Endodermal cell (in vitro differentiated cells): ENCODE measurements around the gene BRWD1. TPM values are rescaled to one million over a fixed set of nuclear protein-coding genes. Genes with fewer than 3 reads are reported as not detected.

Experiments used
- DNase-seq: peaks from one replicate; pipeline ENCODE4 v3.0.0-alpha.2; 2017
- H3K27ac ChIP-seq: 2 replicates; pipeline ENCODE4 v1.5.1; 2013; ENCODE audit warnings: mild to moderate bottlenecking, low read depth, low read length, moderate library complexity
- H3K27me3 ChIP-seq: 2 replicates; pipeline ENCODE4 v1.6.1; 2013; ENCODE audit warnings: mild to moderate bottlenecking, low read length, moderate library complexity; ENCODE audit not compliant: insufficient read depth, control insufficient read depth, poor library complexity, severe bottlenecking
- H3K36me3 ChIP-seq: 2 replicates; pipeline ENCODE4 v1.7.0; 2013; ENCODE audit warnings: mild to moderate bottlenecking, low read length, moderate library complexity; ENCODE audit not compliant: control insufficient read depth, insufficient read depth
- H3K4me1 ChIP-seq: one replicate; pipeline ENCODE4 v1.7.0; 2013; ENCODE audit warnings: low read length; ENCODE audit not compliant: control insufficient read depth, insufficient read depth
- H3K4me3 ChIP-seq: 2 replicates; pipeline ENCODE4 v1.5.1; 2013; ENCODE audit warnings: mild to moderate bottlenecking, low read length, moderate library complexity
- H3K9ac ChIP-seq: 2 replicates; pipeline ENCODE4 v1.6.1; 2013; ENCODE audit warnings: mild to moderate bottlenecking, low read length, moderate library complexity; ENCODE audit not compliant: poor library complexity, severe bottlenecking; ENCODE audit errors: extremely low read depth
- H3K9me3 ChIP-seq: 2 replicates; pipeline ENCODE4 v1.6.1; 2013; ENCODE audit warnings: mild to moderate bottlenecking, low read length, moderate library complexity; ENCODE audit not compliant: control insufficient read depth
- H3K27ac Mint-ChIP-seq: 2 replicates; pipeline ENCODE4 v1.8.0; 2020; ENCODE audit warnings: mixed read lengths
- H3K27me3 Mint-ChIP-seq: 2 replicates; pipeline ENCODE4 v1.8.0; 2021; ENCODE audit warnings: mild to moderate bottlenecking, mixed read lengths; ENCODE audit not compliant: insufficient read depth
- H3K36me3 Mint-ChIP-seq: 2 replicates; pipeline ENCODE4 v1.8.0; 2020; ENCODE audit warnings: low read depth, mixed read lengths
- H3K4me1 Mint-ChIP-seq: 2 replicates; pipeline ENCODE4 v1.8.0; 2020; ENCODE audit warnings: mixed read lengths
- H3K4me3 Mint-ChIP-seq: 2 replicates; pipeline ENCODE4 v1.8.0; 2020; ENCODE audit warnings: mild to moderate bottlenecking, moderate library complexity, mixed read lengths
- H3K9me3 Mint-ChIP-seq: 2 replicates; pipeline ENCODE4 v1.8.0; 2020; ENCODE audit warnings: mild to moderate bottlenecking, mixed read lengths
- WGBS, 2 experiments: methylation state at CpG; one replicate each; pipeline versions ENCODE4 v1.1.5 to v1.1.7; 2013; ENCODE audit warnings: missing lambda C conversion rate in 2 of 2, mixed read lengths in 1 of 2; ENCODE audit not compliant: insufficient coverage in 1 of 2, insufficient read length in 1 of 2; 5-methylcytosine and 5-hydroxymethylcytosine counted together
- total RNA-seq, 2 donors: library from RNA; stranded (reverse); fragmentation: NEBNext Ultra II Directional in 1 of 2; extraction: Animal tissue kit (Norgen Biotek cat#: 25700) in 1 of 2; gene quantifications; 2 replicates in 1 of 2; 3 replicates in 1 of 2; pipeline ENCODE4 v1.2.1, GENCODE V29; 2021
- TF ChIP-seq, protein P1 (sequence below): fragments of 200-600 bp; sonication (generic); conservative IDR thresholded peaks from 2 replicates; pipeline ENCODE4 v1.5.0; 2021; ENCODE audit warnings: antibody characterized with exemption, mild to moderate bottlenecking

Gene BRWD1
- total RNA-seq, 2 donors from 2014 or later: 64.7 to 76.1 TPM

DNA sequence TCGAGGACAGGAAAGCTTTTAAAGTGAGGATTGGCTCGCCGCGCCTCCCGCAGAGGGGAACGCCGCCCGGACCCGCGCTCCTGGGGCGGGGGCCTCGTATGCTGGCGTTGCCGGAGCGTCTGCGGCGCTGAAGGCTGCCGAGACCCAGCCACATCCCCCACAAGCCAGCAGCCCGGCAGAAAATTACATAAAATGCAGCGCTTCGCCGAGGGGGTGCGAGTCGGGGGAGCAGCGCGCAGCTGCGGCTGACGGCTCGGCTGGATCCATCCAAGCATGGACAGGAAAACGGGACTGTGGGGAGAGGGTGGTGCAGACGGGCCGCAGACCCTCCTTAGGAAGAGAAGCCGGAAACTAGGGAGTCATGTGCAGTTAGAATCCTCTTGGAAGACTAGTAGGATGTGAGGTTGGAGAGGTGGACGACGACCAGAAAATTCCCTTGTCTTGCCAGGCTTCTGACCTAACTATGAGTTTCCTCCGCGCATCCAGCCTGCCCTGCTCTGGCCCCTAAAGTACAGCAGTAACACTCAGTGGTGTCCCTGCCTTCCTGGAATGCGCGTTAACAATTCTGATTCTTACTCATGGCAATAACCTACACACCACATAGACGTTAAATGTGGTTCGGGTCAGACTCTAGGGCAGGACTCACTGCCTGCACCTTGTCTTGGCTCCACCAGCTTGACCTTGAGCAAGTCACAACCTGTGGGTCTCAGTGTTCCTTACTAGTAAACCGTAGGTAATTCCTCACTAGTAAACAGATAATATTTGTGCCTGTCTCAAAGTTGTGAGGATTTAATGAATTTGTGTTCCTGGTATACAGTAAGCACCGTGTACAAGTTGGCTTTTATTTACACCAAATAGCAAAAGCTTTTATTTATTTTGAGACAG is 953 bp upstream of the BRWD1 start:
- TF ChIP-seq, protein P1, sequence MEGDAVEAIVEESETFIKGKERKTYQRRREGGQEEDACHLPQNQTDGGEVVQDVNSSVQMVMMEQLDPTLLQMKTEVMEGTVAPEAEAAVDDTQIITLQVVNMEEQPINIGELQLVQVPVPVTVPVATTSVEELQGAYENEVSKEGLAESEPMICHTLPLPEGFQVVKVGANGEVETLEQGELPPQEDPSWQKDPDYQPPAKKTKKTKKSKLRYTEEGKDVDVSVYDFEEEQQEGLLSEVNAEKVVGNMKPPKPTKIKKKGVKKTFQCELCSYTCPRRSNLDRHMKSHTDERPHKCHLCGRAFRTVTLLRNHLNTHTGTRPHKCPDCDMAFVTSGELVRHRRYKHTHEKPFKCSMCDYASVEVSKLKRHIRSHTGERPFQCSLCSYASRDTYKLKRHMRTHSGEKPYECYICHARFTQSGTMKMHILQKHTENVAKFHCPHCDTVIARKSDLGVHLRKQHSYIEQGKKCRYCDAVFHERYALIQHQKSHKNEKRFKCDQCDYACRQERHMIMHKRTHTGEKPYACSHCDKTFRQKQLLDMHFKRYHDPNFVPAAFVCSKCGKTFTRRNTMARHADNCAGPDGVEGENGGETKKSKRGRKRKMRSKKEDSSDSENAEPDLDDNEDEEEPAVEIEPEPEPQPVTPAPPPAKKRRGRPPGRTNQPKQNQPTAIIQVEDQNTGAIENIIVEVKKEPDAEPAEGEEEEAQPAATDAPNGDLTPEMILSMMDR: no peak
- Histone ChIP-seq H3K27me3 (no peaks in the 10 kb centered on the region), H3K27ac (peak overlapping the region; percentile 98), H3K36me3 (peaks cover 26% of the 10 kb centered on the region), H3K4me3 (peak overlapping the region; percentile 89), H3K9ac (peak overlapping the region; percentile 88), H3K4me1 (no peaks in the 10 kb centered on the region), H3K9me3 (no peaks in the 10 kb centered on the region)
- Mint-ChIP-seq H3K9me3 (no peaks in the 10 kb centered on the region), H3K27me3 (no peaks in the 10 kb centered on the region), H3K4me1 (peaks cover 12% of the 10 kb centered on the region), H3K27ac (peak overlapping the region; percentile 97), H3K4me3 (peak overlapping the region; percentile 74), H3K36me3 (peaks cover 37% of the 10 kb centered on the region)
- peak; percentile 87 for DNase-seq
- 5 to 7% methylated on average over 25 to 43 of the region's 43 CpGs for WGBS, 2 experiments

DNA sequence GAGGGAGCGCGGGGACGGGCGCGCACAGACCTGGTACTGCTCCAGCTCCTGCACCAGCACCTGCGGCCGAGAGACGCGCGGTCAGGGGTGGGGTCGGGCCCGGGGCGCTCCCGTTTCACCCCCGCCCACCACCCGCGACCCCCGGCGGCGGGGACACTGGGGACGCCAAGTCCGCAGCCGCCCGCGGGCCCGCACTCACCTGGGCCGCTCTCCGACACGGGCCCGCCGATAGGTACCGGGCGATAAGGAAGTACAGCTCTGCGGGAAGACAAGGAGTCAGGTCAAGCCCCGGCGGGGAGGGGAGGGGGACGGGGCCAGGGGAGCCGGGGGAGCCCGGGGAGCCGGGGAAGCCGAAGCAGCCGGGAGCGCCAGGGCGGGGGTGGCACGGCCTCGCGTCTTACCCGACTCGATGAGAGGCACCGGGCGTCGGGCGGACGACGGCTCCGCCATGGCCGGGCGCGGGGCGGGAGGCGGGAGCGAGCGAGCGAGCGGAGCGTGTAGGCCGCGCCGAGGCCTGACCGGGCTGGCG is 326 bp downstream of the BRWD1 start:
- H3K9me3 Mint-ChIP-seq: no peaks in the 10 kb centered on the region
- no peak overlapping the region for H3K27ac Mint-ChIP-seq
- Histone ChIP-seq H3K4me3 (peak overlapping the region; percentile 89), H3K9ac (peak overlapping the region; percentile 88), H3K9me3 (no peaks in the 10 kb centered on the region), H3K27me3 (no peaks in the 10 kb centered on the region), H3K27ac (peak overlapping the region; percentile 98), H3K36me3 (peaks cover 32% of the 10 kb centered on the region), H3K4me1 (no peaks in the 10 kb centered on the region)
- H3K4me1 Mint-ChIP-seq: peaks cover 16% of the 10 kb centered on the region
- WGBS, 2 experiments: 0% methylated on average over 4 to 71 of the region's 71 CpGs
- peak overlapping the region; percentile 74 for H3K4me3 Mint-ChIP-seq
- TF ChIP-seq, protein P1: no peak
- H3K27me3 Mint-ChIP-seq: no peaks in the 10 kb centered on the region
- no peak for DNase-seq
- H3K36me3 Mint-ChIP-seq: peaks cover 38% of the 10 kb centered on the region

DNA sequence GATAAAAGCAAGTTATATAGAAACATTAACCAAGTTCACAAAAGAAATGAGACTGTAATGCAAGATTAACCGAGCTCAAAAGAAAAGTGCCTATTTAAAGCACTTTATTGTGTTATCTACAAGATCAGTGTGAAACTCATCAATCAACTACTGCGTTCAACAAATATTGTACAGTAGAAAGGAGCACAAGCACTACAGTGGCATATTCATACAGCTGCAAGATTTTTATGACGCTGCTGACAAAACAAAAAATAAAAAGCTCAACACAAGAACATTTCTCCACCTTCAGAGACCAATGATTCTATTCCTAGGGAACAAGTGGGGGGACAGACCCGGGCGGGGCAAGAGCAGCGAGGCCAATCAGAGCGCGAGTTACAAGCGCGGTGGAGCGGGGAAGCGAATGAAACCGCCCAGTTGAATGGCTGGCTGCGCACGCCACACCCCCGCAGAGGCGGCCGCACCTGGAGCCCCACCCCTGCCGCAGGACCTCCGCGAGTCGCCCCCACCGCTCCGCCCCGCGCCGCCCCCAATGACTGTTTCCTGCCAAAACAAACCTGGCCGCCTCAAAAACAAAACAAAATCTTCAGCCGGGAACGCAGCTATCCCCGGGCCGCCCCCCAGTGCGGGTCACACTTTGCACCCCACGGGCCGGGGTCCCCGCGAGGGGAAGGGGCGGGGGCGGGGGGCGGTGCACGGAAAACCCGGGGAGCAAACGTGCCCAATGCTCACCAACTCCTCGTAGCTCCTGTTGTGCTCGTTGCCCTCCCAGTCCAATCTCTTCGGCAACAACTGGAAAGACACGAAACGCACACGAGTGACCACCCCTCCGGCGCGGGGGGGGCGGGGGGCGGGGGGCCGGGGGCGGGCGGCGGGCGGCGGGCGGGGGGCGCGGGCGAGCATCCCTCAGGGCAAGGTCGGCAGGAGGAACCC is 1.1 kb downstream of the BRWD1 start:
- peak; percentile 97 for DNase-seq
- Mint-ChIP-seq H3K4me3 (peak overlapping the region; percentile 74), H3K27ac (peak overlapping the region; percentile 84), H3K36me3 (peaks cover 34% of the 10 kb centered on the region), H3K4me1 (peaks cover 16% of the 10 kb centered on the region), H3K9me3 (no peaks in the 10 kb centered on the region), H3K27me3 (no peaks in the 10 kb centered on the region)
- Histone ChIP-seq H3K36me3 (peaks cover 39% of the 10 kb centered on the region), H3K9me3 (no peaks in the 10 kb centered on the region), H3K27ac (no peak overlapping the region), H3K4me3 (peak overlapping the region; percentile 80), H3K27me3 (no peaks in the 10 kb centered on the region), H3K9ac (no peak overlapping the region), H3K4me1 (no peaks in the 10 kb centered on the region)
- 3 to 84% methylated on average over 2 to 63 of the region's 65 CpGs for WGBS, 2 experiments
- TF ChIP-seq, protein P1: no peak
